ENCODE results near the gene RAF1.
A peak's percentile ranks its signal among the peaks of the same experiment; 100 is the strongest.
"Not testable (repeated sequence)": the region's sequence is repeated elsewhere in the genome, so short reads cannot be mapped to it uniquely, and the experiment has no call there.

RAF1 gene

GRCh38 chr3:12679468-12679867 is 15.6 kb upstream of the RAF1 start:
- DNase-seq (ENCODE audit: insufficient read length, low spot score) (peak; percentile 90), FAIRE-seq (peak; percentile 16)

DNA sequence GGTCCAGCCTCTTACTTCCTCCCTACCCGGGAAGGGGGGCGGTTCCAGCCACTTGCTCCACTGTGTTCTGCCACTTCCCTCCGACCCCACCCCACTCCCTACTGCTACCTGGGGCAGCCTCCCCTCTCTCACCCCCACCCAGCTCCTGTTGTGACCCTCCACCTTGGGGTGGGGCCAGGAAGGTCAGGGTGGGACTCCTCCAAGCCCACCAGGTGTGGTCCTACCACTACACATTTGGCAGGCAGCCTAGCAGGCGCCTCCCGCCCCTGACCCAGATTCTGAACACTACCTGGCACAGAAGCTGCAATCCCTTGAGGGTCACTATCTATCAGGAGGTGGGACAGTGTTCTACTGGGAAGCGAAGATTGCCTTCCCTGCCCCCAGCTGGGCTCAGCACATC is 13.7 kb upstream of the RAF1 start:
- DNase-seq (ENCODE audit: insufficient read length, low spot score), result no peak
- FAIRE-seq, result no peak

- DNase-seq (ENCODE audit: insufficient read length, low spot score) (no peak), FAIRE-seq (no peak)
Observed at GRCh38 chr3:12675115-12675810, 11.3 kb upstream of the RAF1 start.

- not testable (repeated sequence) for DNase-seq (ENCODE audit: insufficient read length, low spot score); FAIRE-seq
Observed at GRCh38 chr3:12673956-12674736, 10.2 kb upstream of the RAF1 start.

GRCh38 chr3:12671120-12671450 is 7.2 kb upstream of the RAF1 start:
- FAIRE-seq (no peak), DNase-seq (ENCODE audit: insufficient read length, low spot score) (no peak)

DNA sequence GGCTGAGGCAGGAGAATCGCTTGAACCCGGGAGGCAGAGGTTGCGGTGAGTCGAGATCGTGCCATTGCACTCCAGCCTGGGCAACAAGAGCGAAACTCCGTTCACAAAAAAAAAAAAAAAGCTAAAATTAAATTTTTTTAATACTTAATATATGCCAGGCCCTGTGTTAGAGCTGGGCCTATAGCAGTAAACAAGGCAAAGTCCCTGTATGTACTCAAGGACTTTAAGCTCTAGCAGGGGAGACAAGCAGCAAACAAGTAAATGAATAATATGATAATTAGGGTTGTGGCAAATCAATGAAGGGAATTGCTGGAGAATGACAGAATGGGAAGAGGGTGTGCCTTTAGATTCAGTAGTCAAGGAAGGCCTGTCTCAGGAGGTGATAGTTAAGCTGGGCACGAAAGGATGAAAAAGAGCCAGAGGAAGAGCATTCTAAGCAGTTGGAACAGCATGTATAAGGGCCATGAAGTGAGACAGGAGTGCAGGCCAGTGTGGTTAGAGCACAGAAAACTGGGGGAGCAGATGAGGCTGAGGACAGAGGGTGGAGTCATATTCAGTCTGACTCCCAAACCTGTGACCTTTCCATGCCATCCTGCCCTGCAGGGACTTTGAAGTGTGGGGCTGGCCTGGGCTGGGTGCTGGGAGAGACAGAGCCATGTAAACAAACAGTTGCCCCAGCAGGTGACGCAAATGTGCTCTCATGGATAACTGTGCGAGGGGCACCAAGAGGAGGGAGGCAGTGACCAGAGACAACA is 6.6 kb upstream of the RAF1 start:
- FAIRE-seq, result no peak

GRCh38 chr3:12663401-12663935 is 449 bp downstream of the RAF1 start:
- FAIRE-seq, result no peak
- no peak for DNase-seq (ENCODE audit: insufficient read length, low spot score)

More for the DNA sequence above, 6.6 kb upstream of the RAF1 start:
- no peak for DNase-seq (ENCODE audit: insufficient read length, low spot score)

- no peak for DNase-seq (ENCODE audit: insufficient read length, low spot score)
- no peak for FAIRE-seq
Observed at GRCh38 chr3:12662593-12663400, 1.1 kb downstream of the RAF1 start.

DNA sequence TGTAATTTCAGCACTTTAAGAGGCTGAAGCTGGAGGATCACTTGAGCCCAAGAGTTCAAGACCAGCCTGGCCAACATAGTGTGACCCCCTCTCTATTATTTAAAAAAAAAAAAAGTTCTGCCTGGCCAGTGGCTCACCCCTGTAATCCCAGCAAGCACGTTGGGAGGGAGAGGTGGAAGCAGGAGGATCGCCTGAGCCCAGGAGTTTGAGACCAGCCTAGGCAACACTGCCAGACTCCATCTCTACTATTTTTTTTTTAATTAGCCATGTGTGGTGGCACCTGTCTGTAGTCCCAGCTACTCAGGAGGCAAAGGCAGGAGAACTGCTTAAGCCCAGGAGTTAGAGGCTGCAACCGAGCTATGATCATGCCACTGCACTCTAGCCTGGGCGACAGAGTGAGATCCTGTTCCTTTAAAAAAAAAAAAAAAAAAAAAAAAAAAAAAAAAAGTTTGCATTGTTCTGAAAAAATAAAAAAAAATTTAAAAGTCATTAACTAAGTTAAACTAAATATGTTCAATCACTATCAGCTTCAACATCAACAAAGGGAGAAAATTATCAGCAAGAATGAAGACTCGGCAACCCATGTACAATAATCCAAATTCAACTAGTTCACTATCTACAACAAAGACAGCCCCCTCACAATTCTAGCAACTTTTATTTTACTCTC is 1.9 kb downstream of the RAF1 start:
- DNase-seq (ENCODE audit: insufficient read length, low spot score) (no peak), FAIRE-seq (no peak)

GRCh38 chr3:12661375-12661774 is 2.5 kb downstream of the RAF1 start:
- DNase-seq (ENCODE audit: insufficient read length, low spot score); FAIRE-seq: not testable (repeated sequence)

DNA sequence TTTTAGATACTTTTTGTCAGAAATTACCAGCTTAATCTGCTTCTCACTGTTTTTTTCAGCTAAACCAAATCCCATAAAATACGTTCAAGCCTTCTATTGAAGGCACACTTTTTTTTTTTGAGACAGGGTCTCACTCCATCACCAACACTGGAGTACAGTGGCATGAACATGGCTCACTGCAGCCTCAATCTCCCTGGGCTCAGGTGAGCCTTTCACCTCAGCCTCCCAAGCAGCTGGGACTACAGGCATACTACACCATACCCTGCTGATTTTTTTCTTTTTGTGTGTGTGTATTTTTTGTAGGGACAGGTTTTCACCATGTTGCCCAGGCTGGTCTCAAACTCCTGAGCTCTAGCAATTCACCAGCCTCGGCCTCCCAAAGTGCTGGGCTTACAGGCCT is 3.7 kb downstream of the RAF1 start:
- DNase-seq (ENCODE audit: insufficient read length, low spot score) (no peak), FAIRE-seq (no peak)

DNA sequence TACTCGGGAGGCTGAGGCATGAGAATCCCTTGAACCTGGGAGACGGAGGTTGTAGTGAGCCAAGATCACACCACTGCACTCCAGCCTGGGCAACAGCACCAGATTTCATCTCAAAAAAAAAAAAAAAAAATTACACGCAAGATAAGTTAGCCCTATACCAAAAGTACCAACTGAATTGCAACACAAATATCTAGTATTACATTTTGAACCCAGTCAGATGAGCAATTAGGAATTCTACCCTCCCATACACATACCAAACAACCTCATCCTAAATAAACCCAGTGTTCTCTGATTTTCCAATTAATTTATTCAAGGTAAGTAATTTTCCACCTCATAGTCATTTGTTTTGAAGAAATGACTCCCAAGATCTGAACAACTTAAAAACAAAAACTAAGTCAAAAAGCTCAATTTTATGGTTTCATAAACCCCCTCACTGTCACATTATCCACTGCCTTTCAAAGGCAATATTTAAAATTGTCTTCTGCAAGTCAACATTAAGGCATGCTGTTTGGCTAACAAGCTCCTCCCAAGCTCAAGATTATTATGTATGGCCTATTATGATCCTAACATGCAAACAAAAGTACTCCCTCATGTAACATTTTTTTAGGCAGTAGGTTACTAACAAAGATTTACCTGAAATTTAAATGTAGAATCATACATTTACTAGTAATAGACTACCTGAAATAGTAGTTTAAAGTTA is 4.5 kb downstream of the RAF1 start:
- DNase-seq (ENCODE audit: insufficient read length, low spot score) (no peak), FAIRE-seq (no peak)

DNA sequence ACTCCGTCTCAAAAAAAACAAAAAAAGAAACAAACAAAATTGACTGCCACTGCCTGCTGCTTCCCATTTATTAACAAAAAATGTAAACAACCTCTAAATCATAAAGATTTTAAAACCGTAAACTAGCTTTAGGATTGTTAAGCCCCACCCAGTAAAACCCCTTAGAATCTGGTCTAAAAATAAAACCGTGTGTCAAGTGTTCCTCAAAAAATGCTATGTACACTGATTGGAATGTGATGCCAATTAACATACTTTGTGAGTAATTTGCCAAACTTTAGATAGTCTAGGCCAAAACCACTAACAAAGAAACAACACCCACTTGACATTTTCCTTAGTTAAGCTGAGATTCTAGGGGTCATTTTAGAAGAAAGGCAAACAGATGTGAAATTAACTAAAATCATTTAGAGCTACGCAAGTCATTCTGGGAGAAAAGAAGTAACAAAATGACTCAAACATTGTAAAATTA is 5.3 kb downstream of the RAF1 start:
- DNase-seq (ENCODE audit: insufficient read length, low spot score) (no peak), FAIRE-seq (no peak)

DNA sequence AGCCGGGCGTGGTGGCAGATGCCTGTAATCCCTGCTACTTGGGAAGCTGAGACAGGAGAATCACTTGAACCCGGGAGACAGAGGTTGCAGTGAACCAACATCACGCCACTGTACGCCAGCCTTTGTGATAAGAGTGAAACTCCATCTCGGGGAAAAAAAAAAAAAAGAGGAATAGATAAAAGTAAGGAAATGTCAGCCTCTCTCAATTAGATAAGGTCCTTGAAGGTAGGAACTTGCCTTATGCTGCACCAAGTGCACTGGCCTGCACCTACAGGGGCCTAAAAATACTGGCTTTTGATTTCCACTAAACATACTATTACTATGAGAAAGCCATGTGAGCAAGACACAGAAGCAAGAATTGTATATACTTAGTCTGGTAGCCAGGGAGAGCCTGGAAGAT is 7.1 kb downstream of the RAF1 start:
- DNase-seq (ENCODE audit: insufficient read length, low spot score), result no peak
- FAIRE-seq, result no peak

GRCh38 chr3:12656193-12656592 is 7.7 kb downstream of the RAF1 start:
- no peak for FAIRE-seq
- no peak for DNase-seq (ENCODE audit: insufficient read length, low spot score)

GRCh38 chr3:12655701-12656100 is 8.2 kb downstream of the RAF1 start:
- FAIRE-seq, result no peak
- DNase-seq (ENCODE audit: insufficient read length, low spot score), result no peak

- DNase-seq (ENCODE audit: insufficient read length, low spot score), result no peak
- FAIRE-seq, result no peak
Observed at GRCh38 chr3:12653747-12654146, 10.2 kb downstream of the RAF1 start.

DNA sequence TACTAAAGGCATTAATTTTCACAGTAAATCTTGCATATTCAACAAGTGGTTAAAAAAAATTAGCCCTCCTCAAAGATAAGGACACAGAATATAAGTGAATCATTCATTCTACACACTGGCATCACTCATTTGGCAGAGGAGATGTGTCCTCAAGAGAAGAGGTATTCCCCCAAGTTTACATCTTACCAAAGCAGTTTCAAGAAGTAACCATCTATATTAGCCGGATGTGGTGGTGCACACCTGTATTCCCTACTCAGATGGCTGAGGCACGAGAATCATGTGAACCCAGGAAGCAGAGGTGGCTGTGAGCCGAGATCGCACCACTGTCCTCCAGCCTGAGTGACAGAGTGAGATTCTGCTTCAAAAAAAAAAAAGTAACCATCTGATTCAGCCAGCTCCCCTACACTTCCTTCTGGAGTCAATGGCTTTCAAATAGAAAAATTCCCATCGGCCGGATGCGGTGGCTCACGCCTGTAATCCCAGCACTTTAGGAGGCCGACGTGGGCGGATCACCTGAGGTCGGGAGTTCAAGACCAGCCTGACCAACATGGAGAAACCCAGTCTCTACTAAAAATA is 15.4 kb downstream of the RAF1 start:
- FAIRE-seq (no peak), DNase-seq (ENCODE audit: insufficient read length, low spot score) (no peak)

- FAIRE-seq, result no peak
- no peak for DNase-seq (ENCODE audit: insufficient read length, low spot score)
Observed at GRCh38 chr3:12644331-12644937, 19.5 kb downstream of the RAF1 start.

All from HTR-8/SVneo (cell line).